PC-9 (cell line): Measurements from ENCODE around the gene SEMA5A. TPM values are rescaled to one million over a fixed set of nuclear protein-coding genes. Genes with fewer than 3 reads are reported as not detected.

Experiments
- BruUV-seq: library from RNA; stranded (reverse); fragments of 400-500 nt; replicated peaks from 2 replicates; lab custom pipeline; 2021; lab: Mats Ljungman, UMichigan
- CTCF ChIA-PET: fragments of 300-600 bp; sonication (Branson Sonifier 250); formaldehyde crosslinking; loops from one replicate; lab custom pipeline; 2022; ENCODE audit warnings: antibody characterized with exemption; lab: Charles Lee
- POLR2A ChIA-PET: fragments of 300-600 bp; sonication (Branson Sonifier 250); formaldehyde crosslinking; loops from one replicate; lab custom pipeline; 2022; ENCODE audit warnings: antibody characterized with exemption; ENCODE audit not compliant: unreplicated experiment; lab: Charles Lee
- DNase-seq, 2 experiments: peaks; one replicate each; pipeline versions ENCODE4 v3.0.0 to v3.0.0-alpha.2; 2015 to 2022; ENCODE audit warnings: mixed read lengths in 1 of 2
- H2AFZ ChIP-seq: fragments of 200-600 bp; sonication (generic); 2 replicates; pipeline ENCODE4 v1.8.1; 2017; ENCODE audit warnings: antibody characterized with exemption
- H3F3A ChIP-seq: fragments of 200-600 bp; sonication (generic); 2 replicates; pipeline ENCODE4 v1.8.1; 2017; ENCODE audit warnings: antibody characterized with exemption, mild to moderate bottlenecking, low read depth; ENCODE audit not compliant: insufficient read depth
- H3K27ac ChIP-seq: fragments of 200-600 bp; sonication (generic); 2 replicates; pipeline ENCODE4 v1.6.1; 2016; ENCODE audit warnings: mixed run types
- H3K27me3 ChIP-seq: fragments of 200-600 bp; sonication (generic); 2 replicates; pipeline ENCODE4 v1.6.1; 2016; ENCODE audit warnings: low read depth, mixed run types; ENCODE audit not compliant: insufficient read depth
- H3K36me3 ChIP-seq: fragments of 200-600 bp; sonication (generic); 2 replicates; pipeline ENCODE4 v1.6.1; 2016; ENCODE audit warnings: low read depth, mixed run types
- H3K4me1 ChIP-seq: fragments of 200-600 bp; sonication (generic); replicated peaks from 2 replicates; pipeline ENCODE4 v1.6.1; 2016; ENCODE audit warnings: mixed run types; ENCODE audit not compliant: insufficient read depth
- H3K4me2 ChIP-seq: fragments of 200-600 bp; sonication (generic); 2 replicates; pipeline ENCODE4 v1.6.1; 2017; ENCODE audit warnings: mixed run types
- H3K4me3 ChIP-seq: fragments of 200-600 bp; sonication (generic); 2 replicates; pipeline ENCODE4 v1.6.1; 2016; ENCODE audit warnings: mixed run types
- H3K79me2 ChIP-seq: fragments of 200-600 bp; sonication (generic); 2 replicates; pipeline ENCODE4 v1.6.1; 2017; ENCODE audit warnings: low read depth, mixed run types
- H3K9me2 ChIP-seq: fragments of 200-600 bp; sonication (generic); 2 replicates; pipeline ENCODE4 v1.8.1; 2017; ENCODE audit warnings: mild to moderate bottlenecking; ENCODE audit not compliant: insufficient read depth
- H3K9me3 ChIP-seq: fragments of 200-600 bp; sonication (generic); 2 replicates; pipeline ENCODE4 v1.8.1; 2016; ENCODE audit warnings: low read depth; ENCODE audit not compliant: insufficient read depth
- H4K20me1 ChIP-seq: fragments of 200-600 bp; sonication (generic); 2 replicates; pipeline ENCODE4 v1.8.1; 2017; ENCODE audit not compliant: insufficient read depth
- EZH2 ChIP-seq: fragments of 200-600 bp; sonication (generic); IDR thresholded peaks from 2 replicates; pipeline ENCODE4 v1.8.0; 2017; ENCODE audit warnings: antibody characterized with exemption, low read depth
- intact Hi-C: fragments of 100-400 bp; cut with micrococcal nuclease; formaldehyde crosslinking; loops from one replicate; pipeline ENCODE4 v1.10.0; 2022; ENCODE audit not compliant: unreplicated experiment
- total RNA-seq: library from RNA; stranded (reverse); gene quantifications from 2 replicates; pipeline ENCODE4 v1.2.3, GENCODE V29; 2021
- TF ChIP-seq, protein P1 (sequence below): fragments of 200-600 bp; sonication (generic); conservative IDR thresholded peaks from 2 replicates; pipeline ENCODE4 v1.6.1; 2017; ENCODE audit warnings: mixed run types, antibody characterized with exemption, mild to moderate bottlenecking, moderate library complexity

The SEMA5A gene
- total RNA-seq, 1 experiment from 2014 or later = not detected

DNA sequence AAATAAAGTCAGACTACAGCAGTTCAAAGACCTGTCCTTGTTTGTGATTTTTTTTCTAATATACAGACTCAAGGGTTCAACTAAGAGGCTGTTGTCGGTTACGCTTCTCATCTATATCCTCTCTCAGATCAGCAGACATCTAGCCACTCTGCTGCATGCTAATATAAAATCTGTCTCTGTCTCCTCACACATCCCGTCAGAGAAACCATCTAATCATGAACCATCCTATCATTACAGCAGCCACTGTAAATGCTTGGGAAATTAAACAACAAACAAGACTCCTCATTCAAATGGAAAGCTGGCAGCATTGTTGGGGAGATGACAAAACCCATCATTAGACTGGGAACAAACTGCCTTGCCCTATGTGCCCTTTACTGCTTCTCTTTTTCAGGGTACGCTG, 94.8 kb downstream of the SEMA5A start:
- intact Hi-C loops = no loop called here
- Histone ChIP-seq H3K4me1 (0 out of 2 replicates have a peak, but pooled peaks cover 8% of the 10 kb centered on the region), H2AFZ (no peak overlapping the region), H3K27me3 (no peaks in the 10 kb centered on the region), H3K9me3 (no peaks in the 10 kb centered on the region), H3F3A (no peaks in the 10 kb centered on the region), H4K20me1 (no peaks in the 10 kb centered on the region), H3K79me2 (no peaks in the 10 kb centered on the region), H3K27ac (no peak overlapping the region), H3K4me2 (no peak overlapping the region), H3K4me3 (no peak overlapping the region), H3K36me3 (no peaks in the 10 kb centered on the region), H3K9me2 (no peaks in the 10 kb centered on the region)
- TF ChIP-seq EZH2 = no peak
- TF ChIP-seq, protein P1, sequence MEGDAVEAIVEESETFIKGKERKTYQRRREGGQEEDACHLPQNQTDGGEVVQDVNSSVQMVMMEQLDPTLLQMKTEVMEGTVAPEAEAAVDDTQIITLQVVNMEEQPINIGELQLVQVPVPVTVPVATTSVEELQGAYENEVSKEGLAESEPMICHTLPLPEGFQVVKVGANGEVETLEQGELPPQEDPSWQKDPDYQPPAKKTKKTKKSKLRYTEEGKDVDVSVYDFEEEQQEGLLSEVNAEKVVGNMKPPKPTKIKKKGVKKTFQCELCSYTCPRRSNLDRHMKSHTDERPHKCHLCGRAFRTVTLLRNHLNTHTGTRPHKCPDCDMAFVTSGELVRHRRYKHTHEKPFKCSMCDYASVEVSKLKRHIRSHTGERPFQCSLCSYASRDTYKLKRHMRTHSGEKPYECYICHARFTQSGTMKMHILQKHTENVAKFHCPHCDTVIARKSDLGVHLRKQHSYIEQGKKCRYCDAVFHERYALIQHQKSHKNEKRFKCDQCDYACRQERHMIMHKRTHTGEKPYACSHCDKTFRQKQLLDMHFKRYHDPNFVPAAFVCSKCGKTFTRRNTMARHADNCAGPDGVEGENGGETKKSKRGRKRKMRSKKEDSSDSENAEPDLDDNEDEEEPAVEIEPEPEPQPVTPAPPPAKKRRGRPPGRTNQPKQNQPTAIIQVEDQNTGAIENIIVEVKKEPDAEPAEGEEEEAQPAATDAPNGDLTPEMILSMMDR = no peak
- no TSS peak for BruUV-seq
- CTCF ChIA-PET = no interaction called here
- no peak for DNase-seq
- POLR2A ChIA-PET = interaction anchor here (0.6 kb wide), 1 partner anchor 1787 kb away, joined by 4 read pairs; no protein-coding TSS in a partner anchor

DNA sequence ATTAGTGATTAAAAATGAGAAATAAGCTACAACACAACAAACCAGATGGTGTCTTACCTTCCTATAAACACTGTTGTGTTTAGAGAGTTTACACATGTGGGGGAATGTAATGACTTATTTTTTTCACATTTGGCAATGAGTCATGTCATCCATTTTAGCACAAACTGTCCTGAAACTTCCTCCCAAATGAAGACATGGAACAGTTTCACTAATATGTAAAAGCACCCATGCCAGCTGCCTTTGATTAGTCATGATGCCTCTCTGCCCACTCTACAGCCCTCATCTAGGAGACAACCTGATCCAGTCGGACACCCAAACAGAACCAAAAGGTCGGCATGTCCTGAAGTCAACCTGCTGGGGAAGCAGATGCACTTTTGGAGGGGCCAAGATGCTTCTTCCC, 98.2 kb downstream of the SEMA5A start:
- H3K4me3 ChIP-seq = no peak overlapping the region
- no peaks in the 10 kb centered on the region for H4K20me1 ChIP-seq
- no peaks in the 10 kb centered on the region for H3K27me3 ChIP-seq
- DNase-seq = no peak
- no peaks in the 10 kb centered on the region for H3F3A ChIP-seq
- TF ChIP-seq EZH2 = no peak
- TF ChIP-seq, protein P1 = no peak
- H3K4me2 ChIP-seq = no peak overlapping the region
- no peaks in the 10 kb centered on the region for H3K9me3 ChIP-seq
- ChIA-PET POLR2A (no interaction called here), CTCF (no interaction called here)
- H2AFZ ChIP-seq = no peak overlapping the region
- H3K36me3 ChIP-seq = no peaks in the 10 kb centered on the region
- intact Hi-C loops = no loop called here
- no peak overlapping the region for H3K27ac ChIP-seq
- no TSS peak for BruUV-seq
- no peaks in the 10 kb centered on the region for H3K4me1 ChIP-seq
- H3K79me2 ChIP-seq = no peaks in the 10 kb centered on the region
- H3K9me2 ChIP-seq = no peaks in the 10 kb centered on the region

DNA sequence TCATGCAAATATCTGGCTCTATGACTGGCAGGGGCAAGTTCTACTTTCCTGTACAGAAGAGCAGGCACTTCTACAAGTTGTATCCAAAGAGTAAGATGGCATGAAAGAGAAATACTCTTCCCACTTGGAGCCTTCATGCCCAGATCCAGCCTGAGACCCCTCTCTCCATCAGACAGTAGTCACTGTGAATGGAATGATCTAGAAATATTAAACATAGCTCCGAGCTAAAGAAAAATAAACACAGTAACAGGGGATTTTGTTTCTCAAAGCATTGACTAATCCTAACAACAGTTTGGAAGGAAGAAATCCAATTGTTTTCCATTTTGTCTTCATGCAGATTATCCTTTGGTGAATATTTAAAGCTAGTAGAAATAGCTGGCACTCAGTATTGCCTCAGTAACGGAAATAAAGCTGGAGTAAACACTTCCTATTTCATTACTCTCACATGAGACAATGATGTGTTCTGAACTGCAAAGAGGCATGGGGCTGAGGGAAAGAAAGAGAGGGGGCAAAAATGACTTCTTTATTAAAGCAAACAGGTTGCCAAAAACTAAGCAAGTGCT, 100.0 kb downstream of the SEMA5A start:
- BruUV-seq = no TSS peak
- Histone ChIP-seq H3K27me3 (no peaks in the 10 kb centered on the region), H3K36me3 (no peaks in the 10 kb centered on the region), H3K27ac (no peak overlapping the region), H3K4me2 (no peak overlapping the region), H3K9me2 (no peaks in the 10 kb centered on the region), H4K20me1 (no peaks in the 10 kb centered on the region), H3K4me3 (no peak overlapping the region), H2AFZ (no peak overlapping the region), H3K79me2 (no peaks in the 10 kb centered on the region), H3K4me1 (peaks cover 1% of the 10 kb centered on the region; the same call in 1 of the 2 replicates), H3F3A (no peaks in the 10 kb centered on the region), H3K9me3 (no peaks in the 10 kb centered on the region)
- ChIA-PET CTCF (no interaction called here), POLR2A (no interaction called here)
- intact Hi-C loops = no loop called here
- TF ChIP-seq EZH2 = no peak
- TF ChIP-seq, protein P1 = no peak
- no peak for DNase-seq
